Measurements from ENCODE around the gene STS.

The STS gene

DNA sequence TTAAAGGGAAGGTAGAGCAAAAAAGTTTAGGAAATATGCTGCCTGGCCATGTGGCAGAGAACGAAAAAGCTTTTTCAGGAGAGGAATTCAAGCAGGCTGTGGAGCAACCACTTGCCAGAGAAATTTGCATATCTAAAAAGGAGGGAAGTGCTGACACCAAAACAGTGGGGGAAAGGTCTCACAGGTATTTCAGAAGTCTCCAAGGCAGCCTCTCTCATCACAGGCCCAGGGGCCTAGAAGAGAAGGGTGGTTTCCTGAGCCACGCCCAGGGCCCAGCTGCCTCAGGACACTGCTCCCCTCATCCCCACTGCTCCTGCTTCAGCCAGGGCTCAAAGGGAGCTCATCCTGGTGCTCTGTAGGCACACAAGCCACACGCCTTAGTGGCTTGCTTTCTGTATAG lies 29.9 kb upstream of the STS start:
- no peak for DNase-seq (ENCODE audit: low read depth)
- no peak overlapping the region for H3K4me3 ChIP-seq (ENCODE audit: control insufficient read depth, low read depth, low read length)
- TF ChIP-seq, protein P1, sequence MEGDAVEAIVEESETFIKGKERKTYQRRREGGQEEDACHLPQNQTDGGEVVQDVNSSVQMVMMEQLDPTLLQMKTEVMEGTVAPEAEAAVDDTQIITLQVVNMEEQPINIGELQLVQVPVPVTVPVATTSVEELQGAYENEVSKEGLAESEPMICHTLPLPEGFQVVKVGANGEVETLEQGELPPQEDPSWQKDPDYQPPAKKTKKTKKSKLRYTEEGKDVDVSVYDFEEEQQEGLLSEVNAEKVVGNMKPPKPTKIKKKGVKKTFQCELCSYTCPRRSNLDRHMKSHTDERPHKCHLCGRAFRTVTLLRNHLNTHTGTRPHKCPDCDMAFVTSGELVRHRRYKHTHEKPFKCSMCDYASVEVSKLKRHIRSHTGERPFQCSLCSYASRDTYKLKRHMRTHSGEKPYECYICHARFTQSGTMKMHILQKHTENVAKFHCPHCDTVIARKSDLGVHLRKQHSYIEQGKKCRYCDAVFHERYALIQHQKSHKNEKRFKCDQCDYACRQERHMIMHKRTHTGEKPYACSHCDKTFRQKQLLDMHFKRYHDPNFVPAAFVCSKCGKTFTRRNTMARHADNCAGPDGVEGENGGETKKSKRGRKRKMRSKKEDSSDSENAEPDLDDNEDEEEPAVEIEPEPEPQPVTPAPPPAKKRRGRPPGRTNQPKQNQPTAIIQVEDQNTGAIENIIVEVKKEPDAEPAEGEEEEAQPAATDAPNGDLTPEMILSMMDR (IDR thresholded peaks at IDR 0.05; ENCODE audit: control insufficient read depth, insufficient read depth, low read depth, low read length, missing control alignments) = no peak

DNA sequence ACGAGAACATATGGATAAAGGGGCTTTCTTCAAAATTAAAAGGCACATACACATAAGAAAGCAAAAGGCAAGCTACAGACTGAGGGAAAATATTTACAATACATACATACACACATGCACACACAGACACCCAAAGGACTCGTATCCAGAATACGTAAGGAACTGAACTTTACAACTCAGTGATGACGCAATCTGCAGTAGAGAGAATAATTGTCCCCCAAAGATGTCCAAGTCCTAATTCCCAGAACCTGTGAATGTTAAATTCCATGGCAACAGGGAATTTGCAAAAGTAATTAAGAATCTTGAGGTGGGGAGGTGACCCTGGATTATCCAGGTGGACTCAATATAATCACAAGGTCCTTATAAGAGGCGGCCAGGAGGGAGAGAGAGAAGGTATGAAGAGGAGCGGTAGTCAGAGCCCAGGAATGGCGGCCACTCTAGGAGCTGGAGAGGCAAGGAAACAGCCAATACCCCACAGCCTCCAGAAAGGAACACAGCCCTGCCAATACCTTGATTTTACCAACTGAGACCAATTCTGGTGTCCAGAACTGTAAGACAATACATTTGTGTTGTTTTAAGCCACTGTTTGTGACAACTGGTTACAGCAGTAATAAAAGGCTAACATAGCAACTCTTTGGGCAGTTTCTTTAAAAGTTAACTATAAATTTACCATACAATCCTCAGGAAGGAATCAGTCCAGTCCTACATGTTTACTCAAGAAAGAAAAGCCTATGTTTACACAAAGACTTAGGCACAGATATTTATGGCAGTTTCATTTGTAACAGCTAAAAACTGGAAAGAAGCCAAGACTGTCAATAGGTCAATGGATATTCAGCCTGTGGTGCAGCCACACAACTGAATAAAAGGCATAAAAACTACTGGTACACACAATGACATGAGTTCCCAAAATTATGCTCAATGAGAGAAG lies 27.3 kb upstream of the STS start:
- TF ChIP-seq, protein P1 (IDR thresholded peaks at IDR 0.05; ENCODE audit: control insufficient read depth, insufficient read depth, low read depth, low read length, missing control alignments) = no peak
- no peak for DNase-seq (ENCODE audit: low read depth)
- H3K4me3 ChIP-seq (ENCODE audit: control insufficient read depth, low read depth, low read length) = no peak overlapping the region

DNA sequence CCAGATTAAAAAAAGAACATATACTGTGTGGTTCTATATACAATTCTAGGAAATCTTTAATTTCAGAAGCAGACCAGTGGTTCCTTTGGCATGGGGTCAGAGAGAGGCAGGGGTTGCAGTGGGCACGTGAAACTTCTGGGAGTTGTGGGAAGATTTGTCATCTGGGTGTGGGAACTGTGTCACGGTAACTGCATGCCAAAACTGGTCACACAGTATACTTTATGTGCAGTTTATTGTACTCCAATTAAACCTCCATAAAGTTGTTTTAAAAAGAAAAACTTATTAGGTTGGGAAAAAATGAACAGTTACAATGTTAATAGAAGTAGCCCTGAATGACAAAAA lies 26.7 kb upstream of the STS start:
- TF ChIP-seq, protein P1 (IDR thresholded peaks at IDR 0.05; ENCODE audit: control insufficient read depth, insufficient read depth, low read depth, low read length, missing control alignments) = no peak
- DNase-seq (ENCODE audit: low read depth) = no peak
- H3K4me3 ChIP-seq (ENCODE audit: control insufficient read depth, low read depth, low read length) = no peak overlapping the region

DNA sequence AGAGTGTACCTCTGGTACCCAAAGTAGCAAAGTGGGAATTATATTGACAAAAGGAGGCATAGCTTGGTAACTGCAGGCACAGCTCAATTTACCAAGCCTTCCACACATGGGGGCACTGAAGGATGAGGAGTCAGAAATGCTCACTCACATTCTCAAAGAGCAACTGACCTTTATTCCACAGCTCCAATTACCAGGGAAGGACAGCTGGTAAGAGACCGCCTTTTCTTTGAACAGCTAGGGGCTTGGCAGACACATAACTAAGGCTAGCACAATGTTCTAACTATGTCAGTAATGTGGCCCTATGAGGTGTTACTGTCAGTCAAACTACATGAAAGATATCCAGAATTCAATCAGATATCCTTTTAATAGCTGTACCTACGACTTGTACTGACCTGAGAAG lies 20.5 kb upstream of the STS start:
- DNase-seq (ENCODE audit: low read depth) = no peak
- TF ChIP-seq, protein P1 (IDR thresholded peaks at IDR 0.05; ENCODE audit: control insufficient read depth, insufficient read depth, low read depth, low read length, missing control alignments) = no peak
- no peak overlapping the region for H3K4me3 ChIP-seq (ENCODE audit: control insufficient read depth, low read depth, low read length)

DNA sequence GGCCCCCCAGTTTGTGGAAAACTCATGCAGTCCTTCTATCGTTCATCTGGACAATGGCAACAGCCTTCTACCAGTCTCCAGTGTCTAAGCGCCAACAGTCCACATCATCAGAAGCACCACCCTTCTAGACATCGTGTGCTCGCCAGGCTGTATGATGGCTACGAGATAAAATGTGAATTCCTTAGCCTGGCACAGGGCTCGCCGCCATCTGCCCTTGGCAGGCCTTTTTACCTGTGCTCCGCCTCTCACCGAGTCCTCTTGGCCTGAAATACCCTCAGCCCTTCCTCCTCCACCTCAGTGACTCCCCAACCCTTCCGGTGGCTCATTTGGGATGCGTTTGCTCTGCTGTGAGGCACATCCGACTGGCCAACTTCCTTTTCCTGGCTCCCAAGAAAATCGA lies 15.9 kb upstream of the STS start:
- no peak overlapping the region for H3K4me3 ChIP-seq (ENCODE audit: control insufficient read depth, low read depth, low read length)
- TF ChIP-seq, protein P1 (IDR thresholded peaks at IDR 0.05; ENCODE audit: control insufficient read depth, insufficient read depth, low read depth, low read length, missing control alignments) = no peak
- no peak for DNase-seq (ENCODE audit: low read depth)

DNA sequence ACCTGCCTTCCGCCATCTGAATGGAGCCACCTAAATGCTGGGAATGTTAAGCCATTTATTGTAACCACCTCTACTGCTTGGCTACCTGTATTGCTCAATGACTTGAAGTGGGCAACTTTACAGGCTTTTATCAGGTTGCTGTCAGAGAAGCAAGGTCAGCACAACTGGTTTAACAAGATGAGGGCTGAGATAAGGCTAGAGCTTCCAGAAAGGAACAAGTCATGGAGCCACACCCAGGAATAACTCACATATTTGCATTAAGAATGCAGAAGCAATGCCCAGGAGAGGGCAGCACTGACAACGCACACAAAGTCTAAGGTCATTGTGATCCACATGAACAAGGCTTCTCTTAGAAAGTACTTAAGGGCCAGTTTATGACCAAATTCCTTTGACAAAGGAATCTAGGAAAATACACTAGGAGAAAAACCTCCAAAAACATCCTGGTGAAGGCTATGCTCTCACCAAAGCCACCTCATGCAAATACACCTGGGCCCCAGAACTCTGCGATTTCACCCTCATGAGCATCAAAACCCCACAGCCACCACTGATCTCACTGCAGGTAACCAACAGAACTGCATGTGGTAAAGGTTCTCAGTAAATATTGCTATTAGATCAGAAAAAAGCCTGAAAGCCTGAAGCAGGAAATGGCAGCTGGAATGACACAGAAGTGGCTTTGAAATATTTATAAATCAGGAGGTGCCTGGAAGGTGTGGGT lies 15.0 kb upstream of the STS start:
- H3K4me3 ChIP-seq (ENCODE audit: control insufficient read depth, low read depth, low read length) = no peak overlapping the region
- peak; percentile 55 for DNase-seq (ENCODE audit: low read depth)
- TF ChIP-seq, protein P1 (IDR thresholded peaks at IDR 0.05; ENCODE audit: control insufficient read depth, insufficient read depth, low read depth, low read length, missing control alignments) = peak; percentile 71
